GM18505 (cell line): ENCODE data around the gene TRMT11.
A peak's percentile ranks its signal among the peaks of the same experiment; 100 is the strongest.

Experiments used
- ATAC-seq: cut with Tn5 transposase; IDR thresholded peaks from one replicate; pipeline ENCODE4 v1.9.1; 2021; ENCODE audit not compliant: unreplicated experiment
- POLR2A ChIP-seq: IDR thresholded peaks from 4 replicates; pipeline ENCODE4 v1.6.1; 2011; ENCODE audit warnings: borderline replicate concordance; ENCODE audit not compliant: insufficient read depth, insufficient read length; ENCODE audit errors: extremely low read depth

TRMT11 gene

GRCh38 chr6:126075335-126076071, 89.2 kb downstream of the TRMT11 start:
- ATAC-seq, result no peak

GRCh38 chr6:126076992-126077664, 90.8 kb downstream of the TRMT11 start:
- ATAC-seq, result no peak

More at GRCh38 chr6:126075335-126076071, 89.2 kb downstream of the TRMT11 start:
- TF ChIP-seq POLR2A, result no peak

DNA sequence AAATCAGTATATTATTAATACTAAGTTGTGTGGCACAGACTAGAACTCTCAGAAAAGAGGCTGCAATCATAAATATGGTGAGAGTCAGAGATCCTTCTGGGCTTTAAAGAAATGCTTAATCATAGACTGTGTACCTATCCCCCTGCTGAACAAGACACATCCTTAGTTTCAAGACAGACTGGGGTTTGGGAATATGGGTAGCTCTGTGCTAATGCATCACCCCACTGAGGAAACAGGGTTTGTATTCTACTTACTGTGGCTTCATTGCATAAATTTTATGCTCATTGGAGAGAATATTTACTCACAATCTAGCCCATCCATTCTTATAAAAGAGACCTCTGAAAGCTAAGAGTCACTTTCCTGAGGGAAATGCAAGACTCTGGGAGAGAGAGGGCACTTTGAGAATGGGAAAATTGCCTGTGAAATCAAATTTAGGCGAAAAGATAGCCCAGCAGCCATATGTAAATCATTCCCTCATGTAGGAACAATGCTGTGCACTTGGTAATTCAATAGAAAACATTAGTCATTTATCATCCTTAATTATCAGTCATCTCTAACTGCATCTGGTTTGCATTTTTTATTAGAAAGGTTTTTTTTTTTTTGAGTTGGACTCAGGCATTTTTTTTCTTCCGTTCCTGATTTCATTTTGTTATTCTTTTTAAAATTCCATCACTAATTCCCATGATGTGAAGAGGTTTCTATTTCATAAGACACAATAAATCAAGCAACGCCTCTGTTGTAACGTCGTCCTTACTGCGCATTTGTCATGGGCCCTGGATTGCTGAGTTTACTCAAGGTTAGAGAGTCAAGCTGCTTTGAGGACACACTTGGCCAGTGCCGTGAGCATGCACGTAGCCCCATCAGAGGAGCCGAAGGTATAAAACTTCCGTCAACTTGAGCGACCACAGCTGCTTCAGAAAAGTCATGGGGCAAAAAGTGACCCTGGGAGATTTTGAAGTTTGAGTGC, 91.8 kb downstream of the TRMT11 start:
- ATAC-seq, result no peak
- TF ChIP-seq POLR2A, result no peak

More at GRCh38 chr6:126076992-126077664, 90.8 kb downstream of the TRMT11 start:
- TF ChIP-seq POLR2A, result no peak

DNA sequence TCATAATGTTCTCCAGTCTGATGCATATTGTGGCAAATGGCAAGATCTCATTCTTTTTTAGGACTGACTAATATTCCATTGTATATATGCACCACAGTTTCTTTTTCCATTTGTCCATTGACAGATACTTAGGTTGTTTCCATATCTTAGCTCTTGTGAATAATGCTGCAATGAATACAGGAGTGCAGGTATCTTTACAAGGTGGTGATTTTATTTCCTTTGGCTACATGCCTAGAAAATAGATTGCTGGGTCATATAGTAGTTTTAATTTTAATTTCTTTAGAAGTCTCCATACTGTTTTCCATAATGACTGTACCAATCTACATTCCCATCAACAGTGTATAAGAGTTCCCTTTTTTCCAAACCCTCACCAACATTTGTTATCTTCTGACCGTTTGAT, 97.5 kb downstream of the TRMT11 start:
- ATAC-seq, result no peak

GRCh38 chr6:126086560-126086959, 100.2 kb downstream of the TRMT11 start:
- ATAC-seq, result peak; percentile 80
- no peak for TF ChIP-seq POLR2A

More for the DNA sequence above, 97.5 kb downstream of the TRMT11 start:
- TF ChIP-seq POLR2A, result no peak
